ENCODE measurements around the gene PDE4D. TPM values are rescaled to one million over a fixed set of nuclear protein-coding genes. Genes with fewer than 3 reads are reported as not detected.

Gene PDE4D
- total RNA-seq, 1 experiment from 2014 or later: 3.6 TPM

DNA sequence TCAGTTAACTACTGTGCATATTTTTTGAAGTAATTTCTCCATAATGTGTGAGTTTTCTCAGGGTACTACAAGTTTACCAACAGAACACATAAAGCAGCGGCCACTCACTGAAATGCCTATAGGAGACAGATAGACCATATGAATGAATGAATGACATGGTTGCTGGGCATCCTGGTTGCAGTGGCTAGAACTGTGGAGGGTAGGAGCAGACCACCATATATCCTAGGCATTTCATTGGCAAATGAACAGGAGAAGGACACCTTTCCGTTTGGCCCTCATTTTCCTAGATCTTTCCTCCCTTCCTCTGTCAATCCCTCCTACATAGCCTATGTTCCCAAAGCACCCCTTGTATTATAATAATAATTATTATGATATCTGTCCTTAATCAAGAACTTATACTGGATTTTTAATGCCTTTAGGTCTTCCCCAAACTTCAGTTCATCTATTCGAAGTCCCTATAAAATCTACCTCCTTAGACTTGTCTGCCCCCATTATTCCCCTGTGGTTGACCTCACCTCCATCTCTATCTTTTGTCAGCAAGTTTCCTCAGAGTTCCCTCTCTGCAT is 838.5 kb downstream of the PDE4D start:
- H3K4me3 ChIP-seq (ENCODE audit: low read length): no peak overlapping the region
- no peaks in the 10 kb centered on the region for H3K9me2 ChIP-seq (replicated peaks; ENCODE audit: low read length)
- no peaks in the 10 kb centered on the region for H3K27me3 ChIP-seq (ENCODE audit: low read length)
- H3K4me2 ChIP-seq (ENCODE audit: low read length): 0 out of 2 replicates have a peak overlapping the region, but pooled peaks have one; percentile 5
- DNase-seq (no peak), ATAC-seq (no peak)
- no peak overlapping the region for H3K9ac ChIP-seq (ENCODE audit: low read length)
- H2AFZ ChIP-seq (ENCODE audit: low read length): no peak overlapping the region
- ChIA-PET POLR2A (ENCODE audit: unreplicated experiment) (no interaction called here), CTCF (no interaction called here)
- H3K79me2 ChIP-seq (ENCODE audit: low read length): no peaks in the 10 kb centered on the region
- H3K9me3 ChIP-seq (ENCODE audit: low read length): no peaks in the 10 kb centered on the region
- no TSS peak for BruUV-seq (replicated peaks)
- intact Hi-C loops (cut with micrococcal nuclease): no loop called here
- H3F3A ChIP-seq (ENCODE audit: low read length, unreplicated experiment): no peaks in the 10 kb centered on the region
- H4K20me1 ChIP-seq (ENCODE audit: low read length): no peaks in the 10 kb centered on the region
- H3K27ac ChIP-seq (ENCODE audit: low read length): 0 out of 2 replicates have a peak overlapping the region, but pooled peaks have one; percentile 41
- peaks cover 10% of the 10 kb centered on the region for H3K4me1 ChIP-seq (ENCODE audit: insufficient read depth, low read length)
- no peak for TF ChIP-seq EZH2phosphoT487 (IDR thresholded peaks at IDR 0.05; ENCODE audit: borderline replicate concordance, low read length)
- TF ChIP-seq, protein P1, sequence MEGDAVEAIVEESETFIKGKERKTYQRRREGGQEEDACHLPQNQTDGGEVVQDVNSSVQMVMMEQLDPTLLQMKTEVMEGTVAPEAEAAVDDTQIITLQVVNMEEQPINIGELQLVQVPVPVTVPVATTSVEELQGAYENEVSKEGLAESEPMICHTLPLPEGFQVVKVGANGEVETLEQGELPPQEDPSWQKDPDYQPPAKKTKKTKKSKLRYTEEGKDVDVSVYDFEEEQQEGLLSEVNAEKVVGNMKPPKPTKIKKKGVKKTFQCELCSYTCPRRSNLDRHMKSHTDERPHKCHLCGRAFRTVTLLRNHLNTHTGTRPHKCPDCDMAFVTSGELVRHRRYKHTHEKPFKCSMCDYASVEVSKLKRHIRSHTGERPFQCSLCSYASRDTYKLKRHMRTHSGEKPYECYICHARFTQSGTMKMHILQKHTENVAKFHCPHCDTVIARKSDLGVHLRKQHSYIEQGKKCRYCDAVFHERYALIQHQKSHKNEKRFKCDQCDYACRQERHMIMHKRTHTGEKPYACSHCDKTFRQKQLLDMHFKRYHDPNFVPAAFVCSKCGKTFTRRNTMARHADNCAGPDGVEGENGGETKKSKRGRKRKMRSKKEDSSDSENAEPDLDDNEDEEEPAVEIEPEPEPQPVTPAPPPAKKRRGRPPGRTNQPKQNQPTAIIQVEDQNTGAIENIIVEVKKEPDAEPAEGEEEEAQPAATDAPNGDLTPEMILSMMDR (conservative IDR thresholded peaks at IDR 0.05; ENCODE audit: low read depth, low read length): no peak
- no peak for TF ChIP-seq EZH2 (IDR thresholded peaks at IDR 0.05; ENCODE audit: low read length, unreplicated experiment)
- no peaks in the 10 kb centered on the region for H3K36me3 ChIP-seq (ENCODE audit: low read depth, low read length)

DNA sequence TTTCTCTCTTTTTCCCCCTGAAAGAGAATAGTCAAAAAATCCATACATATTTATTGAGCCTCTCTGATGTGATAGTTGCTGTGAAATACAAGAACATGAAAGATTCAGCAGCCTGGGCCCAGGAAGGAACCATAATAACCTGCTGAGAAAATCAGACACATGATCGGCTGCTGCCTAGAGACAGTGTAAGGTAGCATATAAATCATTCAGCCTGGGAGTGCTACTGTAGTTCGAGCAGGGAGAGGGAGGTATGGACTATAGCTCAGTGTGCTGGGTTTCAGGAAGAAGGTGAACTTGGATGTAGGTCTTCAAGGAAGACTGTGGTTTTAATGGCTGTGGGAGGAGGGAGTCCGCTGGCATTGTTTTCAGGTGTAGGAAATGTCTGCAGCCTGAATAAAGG is 841.6 kb downstream of the PDE4D start:
- no peak overlapping the region for H2AFZ ChIP-seq (ENCODE audit: low read length)
- CTCF ChIA-PET: no interaction called here
- POLR2A ChIA-PET (ENCODE audit: unreplicated experiment): no interaction called here
- no peak for DNase-seq
- peaks cover 23% of the 10 kb centered on the region for H3K4me1 ChIP-seq (ENCODE audit: insufficient read depth, low read length)
- H3K9me2 ChIP-seq (replicated peaks; ENCODE audit: low read length): no peaks in the 10 kb centered on the region
- BruUV-seq (replicated peaks): no TSS peak
- TF ChIP-seq, protein P1 (conservative IDR thresholded peaks at IDR 0.05; ENCODE audit: low read depth, low read length): no peak
- ATAC-seq: no peak
- no peaks in the 10 kb centered on the region for H4K20me1 ChIP-seq (ENCODE audit: low read length)
- intact Hi-C loops (cut with micrococcal nuclease): no loop called here
- no peaks in the 10 kb centered on the region for H3K36me3 ChIP-seq (ENCODE audit: low read depth, low read length)
- H3K27ac ChIP-seq (ENCODE audit: low read length): no peak overlapping the region
- no peaks in the 10 kb centered on the region for H3K27me3 ChIP-seq (ENCODE audit: low read length)
- H3K9ac ChIP-seq (ENCODE audit: low read length): no peak overlapping the region
- no peak overlapping the region for H3K4me3 ChIP-seq (ENCODE audit: low read length)
- H3F3A ChIP-seq (ENCODE audit: low read length, unreplicated experiment): no peaks in the 10 kb centered on the region
- H3K4me2 ChIP-seq (ENCODE audit: low read length): no peak overlapping the region
- no peaks in the 10 kb centered on the region for H3K79me2 ChIP-seq (ENCODE audit: low read length)
- no peaks in the 10 kb centered on the region for H3K9me3 ChIP-seq (ENCODE audit: low read length)

DNA sequence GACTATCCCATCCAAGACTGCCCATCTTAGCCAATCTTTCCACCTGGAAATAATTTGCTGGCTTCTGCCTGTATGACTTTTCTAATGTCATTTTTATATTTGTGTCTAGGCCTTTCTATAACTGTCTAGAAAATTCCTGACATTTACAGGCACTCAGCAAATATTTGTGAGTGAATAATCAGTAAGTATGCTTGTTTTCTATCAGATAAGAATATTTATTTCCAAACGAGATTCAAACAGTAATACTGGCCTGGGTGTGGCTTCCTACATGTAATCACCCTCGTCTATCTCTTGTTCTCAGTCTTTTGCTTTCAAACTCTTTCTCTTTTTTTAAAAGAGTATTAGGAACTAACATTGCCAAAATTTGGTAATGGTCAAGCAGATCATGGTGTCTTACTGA is 844.4 kb downstream of the PDE4D start:
- TF ChIP-seq, protein P1 (conservative IDR thresholded peaks at IDR 0.05; ENCODE audit: low read depth, low read length): no peak
- no peak for TF ChIP-seq EZH2 (IDR thresholded peaks at IDR 0.05; ENCODE audit: low read length, unreplicated experiment)
- TF ChIP-seq EZH2phosphoT487 (IDR thresholded peaks at IDR 0.05; ENCODE audit: borderline replicate concordance, low read length): no peak
- Histone ChIP-seq H3K79me2 (ENCODE audit: low read length) (no peaks in the 10 kb centered on the region), H3K27ac (ENCODE audit: low read length) (peak overlapping the region; percentile 43), H4K20me1 (ENCODE audit: low read length) (no peaks in the 10 kb centered on the region), H3K4me2 (ENCODE audit: low read length) (peak overlapping the region; percentile 34), H3K4me3 (ENCODE audit: low read length) (no peak overlapping the region), H3K9me3 (ENCODE audit: low read length) (no peaks in the 10 kb centered on the region), H2AFZ (ENCODE audit: low read length) (no peak overlapping the region), H3K4me1 (ENCODE audit: insufficient read depth, low read length) (peaks cover 14% of the 10 kb centered on the region), H3K9me2 (replicated peaks; ENCODE audit: low read length) (no peaks in the 10 kb centered on the region), H3K27me3 (ENCODE audit: low read length) (no peaks in the 10 kb centered on the region), H3K9ac (ENCODE audit: low read length) (no peak overlapping the region), H3F3A (ENCODE audit: low read length, unreplicated experiment) (no peaks in the 10 kb centered on the region), H3K36me3 (ENCODE audit: low read depth, low read length) (no peaks in the 10 kb centered on the region)
- DNase-seq: peak; percentile 38
- ChIA-PET CTCF (no interaction called here), POLR2A (ENCODE audit: unreplicated experiment) (no interaction called here)
- BruUV-seq (replicated peaks): no TSS peak
- ATAC-seq: peak; percentile 91
- intact Hi-C loops (cut with micrococcal nuclease): no loop called here
